ENCODE data around the gene DEFB121.

DEFB121 gene

GRCh38 chr20:31363295-31363694 lies 42.7 kb downstream of the DEFB121 start:
- DNase-seq (ENCODE audit: low spot score): no peak

GRCh38 chr20:31355981-31356380 lies 50.0 kb downstream of the DEFB121 start:
- DNase-seq (ENCODE audit: low spot score): no peak

All from AG08395 (cell line).